NCI-H2227 treated with DMSO at 0.1 percent for 48 hours (cell line): ENCODE data around the gene AGRN.

Experiments used
- DNase-seq: peaks from one replicate; lab custom pipeline; 2025; lab: John Stamatoyannopoulos, UW

The AGRN gene

GRCh38 chr1:1081311-1082238 is 61.7 kb downstream of the AGRN start:
- DNase-seq, result no peak

- no peak for DNase-seq
These were observed 62.4 kb downstream of the AGRN start for GRCh38 chr1:1082239-1082775.

- DNase-seq, result no peak
These were observed 63.0 kb downstream of the AGRN start for GRCh38 chr1:1082776-1083415.

GRCh38 chr1:1083416-1084371 is 63.8 kb downstream of the AGRN start:
- DNase-seq, result no peak

GRCh38 chr1:1084372-1085170 is 64.7 kb downstream of the AGRN start:
- no peak for DNase-seq

GRCh38 chr1:1085171-1085841 is 65.4 kb downstream of the AGRN start:
- DNase-seq, result no peak

- DNase-seq, result no peak
These were observed 66.3 kb downstream of the AGRN start for GRCh38 chr1:1085911-1086841.

- no peak for DNase-seq
These were observed 67.0 kb downstream of the AGRN start for GRCh38 chr1:1086911-1087341.

GRCh38 chr1:1087351-1088028 is 67.6 kb downstream of the AGRN start:
- DNase-seq, result no peak

- no peak for DNase-seq
These were observed 68.3 kb downstream of the AGRN start for GRCh38 chr1:1088029-1088800.

- no peak for DNase-seq
These were observed 69.1 kb downstream of the AGRN start for GRCh38 chr1:1088801-1089680.

- no peak for DNase-seq
These were observed 70.0 kb downstream of the AGRN start for GRCh38 chr1:1089731-1090423.

- no peak for DNase-seq
These were observed 70.8 kb downstream of the AGRN start for GRCh38 chr1:1090424-1091343.

GRCh38 chr1:1091344-1092148 is 71.6 kb downstream of the AGRN start:
- DNase-seq, result no peak
